ENCODE measurements around the gene TMEM135.

TMEM135 gene

GRCh38 chr11:87366763-87367405 lies 329.1 kb downstream of the TMEM135 start:
- no peaks in the 10 kb centered on the region for H3K9me3 ChIP-seq (ENCODE audit: low read length)
- no peak overlapping the region for H3K4me3 ChIP-seq (ENCODE audit: low read depth in 1 of 2, low read length in 2 of 2)
- no peak overlapping the region for H3K9ac ChIP-seq (ENCODE audit: low read length)
- no peaks in the 10 kb centered on the region for H3K27me3 ChIP-seq (ENCODE audit: control insufficient read depth in 1 of 2, insufficient read depth in 2 of 2, low read length in 2 of 2)
- no peaks in the 10 kb centered on the region for H3K4me1 ChIP-seq (ENCODE audit: insufficient read depth, low read length)
- no peak overlapping the region for H3K27ac ChIP-seq (ENCODE audit: low read depth, low read length)
- H3K36me3 ChIP-seq (ENCODE audit: insufficient read depth, low read length), result no peaks in the 10 kb centered on the region

GRCh38 chr11:87368151-87368550 lies 330.4 kb downstream of the TMEM135 start:
- no peak overlapping the region for H3K9ac ChIP-seq (ENCODE audit: low read length)

GRCh38 chr11:87368858-87369480 lies 331.2 kb downstream of the TMEM135 start:
- H3K4me1 ChIP-seq (ENCODE audit: insufficient read depth, low read length), result no peaks in the 10 kb centered on the region
- no peaks in the 10 kb centered on the region for H3K9me3 ChIP-seq (ENCODE audit: low read length)
- no peak overlapping the region for H3K9ac ChIP-seq (ENCODE audit: low read length)
- H3K36me3 ChIP-seq (ENCODE audit: insufficient read depth, low read length), result no peaks in the 10 kb centered on the region
- H3K27me3 ChIP-seq (ENCODE audit: control insufficient read depth in 1 of 2, insufficient read depth in 2 of 2, low read length in 2 of 2), result no peaks in the 10 kb centered on the region
- H3K27ac ChIP-seq (ENCODE audit: low read depth, low read length), result no peak overlapping the region
- H3K4me3 ChIP-seq (ENCODE audit: low read depth in 1 of 2, low read length in 2 of 2), result no peak overlapping the region

More at GRCh38 chr11:87368151-87368550, 330.4 kb downstream of the TMEM135 start:
- no peaks in the 10 kb centered on the region for H3K27me3 ChIP-seq (ENCODE audit: control insufficient read depth in 1 of 2, insufficient read depth in 2 of 2, low read length in 2 of 2)
- no peaks in the 10 kb centered on the region for H3K36me3 ChIP-seq (ENCODE audit: insufficient read depth, low read length)
- H3K4me3 ChIP-seq (ENCODE audit: low read depth in 1 of 2, low read length in 2 of 2), result no peak overlapping the region
- no peaks in the 10 kb centered on the region for H3K9me3 ChIP-seq (ENCODE audit: low read length)
- H3K4me1 ChIP-seq (ENCODE audit: insufficient read depth, low read length), result no peaks in the 10 kb centered on the region
- no peak overlapping the region for H3K27ac ChIP-seq (ENCODE audit: low read depth, low read length)

DNA sequence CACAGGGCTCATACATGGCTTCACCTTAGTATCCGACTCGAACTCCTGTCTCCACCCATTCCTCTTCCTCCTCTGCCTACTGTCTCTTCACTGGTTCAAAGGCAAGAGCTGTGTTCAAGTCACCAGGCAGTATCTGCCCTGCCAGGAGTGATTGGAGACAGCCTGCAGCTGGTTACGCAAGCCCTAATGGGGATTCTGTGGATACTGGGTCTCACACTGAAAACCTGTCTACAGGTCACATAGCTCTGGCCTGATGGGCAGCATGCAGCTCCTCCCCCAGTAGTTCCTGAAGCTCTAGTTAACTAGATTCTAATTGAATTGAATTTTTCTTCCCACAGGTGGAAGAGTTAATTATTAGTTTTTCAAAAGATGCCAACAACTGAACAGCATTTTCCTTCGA lies 332.2 kb downstream of the TMEM135 start:
- Histone ChIP-seq H3K4me1 (ENCODE audit: insufficient read depth, low read length) (no peaks in the 10 kb centered on the region), H3K36me3 (ENCODE audit: insufficient read depth, low read length) (no peaks in the 10 kb centered on the region), H3K4me3 (ENCODE audit: low read depth in 1 of 2, low read length in 2 of 2) (no peak overlapping the region), H3K27ac (ENCODE audit: low read depth, low read length) (no peak overlapping the region), H3K27me3 (ENCODE audit: control insufficient read depth in 1 of 2, insufficient read depth in 2 of 2, low read length in 2 of 2) (no peaks in the 10 kb centered on the region), H3K9ac (ENCODE audit: low read length) (no peak overlapping the region), H3K9me3 (ENCODE audit: low read length) (no peaks in the 10 kb centered on the region)

GRCh38 chr11:87372065-87372464 lies 334.3 kb downstream of the TMEM135 start:
- Histone ChIP-seq H3K4me1 (ENCODE audit: insufficient read depth, low read length) (no peaks in the 10 kb centered on the region), H3K4me3 (ENCODE audit: low read depth in 1 of 2, low read length in 2 of 2) (no peak overlapping the region), H3K27ac (ENCODE audit: low read depth, low read length) (no peak overlapping the region), H3K9ac (ENCODE audit: low read length) (no peak overlapping the region), H3K9me3 (ENCODE audit: low read length) (no peaks in the 10 kb centered on the region), H3K27me3 (ENCODE audit: control insufficient read depth in 1 of 2, insufficient read depth in 2 of 2, low read length in 2 of 2) (no peaks in the 10 kb centered on the region), H3K36me3 (ENCODE audit: insufficient read depth, low read length) (no peaks in the 10 kb centered on the region)
